ENCODE data around the gene ALK.

- no peak for TF ChIP-seq CTCF (IDR thresholded peaks at IDR 0.05; ENCODE audit: low read depth, low read length)
- TF ChIP-seq POLR2A (IDR thresholded peaks at IDR 0.05; ENCODE audit: extremely low read depth, insufficient read length): no peak
- no peak for TF ChIP-seq MAX (IDR thresholded peaks at IDR 0.05; ENCODE audit: low read depth, low read length)
Measured at GRCh38 chr2:29146197-29146596, 775.2 kb downstream of the ALK start.

Measured in NB4 (cell line).